MCF 10A (cell line): Measurements from ENCODE around the gene MTMR12. TPM values are rescaled to one million over a fixed set of nuclear protein-coding genes. Genes with fewer than 3 reads are reported as not detected.

Source experiments
- Bru-seq: library from RNA; stranded (reverse); fragments of 400-500 nt; gene quantifications from one replicate; lab custom pipeline; 2021; lab: Mats Ljungman, UMichigan
- BruChase-seq, 2 experiments: library from RNA; stranded (reverse); fragments of 400-500 nt; gene quantifications; one replicate each; lab custom pipeline; 2021; lab: Mats Ljungman, UMichigan
- BruUV-seq: library from RNA; stranded (reverse); fragments of 400-500 nt; replicated peaks from 2 replicates; lab custom pipeline; 2021; lab: Mats Ljungman, UMichigan
- CTCF ChIA-PET: fragments of 300-600 bp; sonication (Branson Sonifier 250); formaldehyde crosslinking; extraction: SDS; loops from one replicate; lab custom pipeline; 2021; ENCODE audit warnings: antibody characterized with exemption, inconsistent platforms; lab: Yijun Ruan, JAX
- POLR2A ChIA-PET: fragments of 300-600, 350-650 bp; sonication (Branson Sonifier 250); formaldehyde crosslinking; extraction: SDS; loops from one replicate; lab custom pipeline; 2020; ENCODE audit warnings: antibody characterized with exemption, inconsistent platforms; lab: Yijun Ruan, JAX
- DNase-seq: peaks from one replicate; pipeline ENCODE4 v3.0.0-alpha.2; 2018; ENCODE audit not compliant: unreplicated experiment
- H3K27ac Mint-ChIP-seq: one replicate; pipeline ENCODE4 v1.8.0; 2022; ENCODE audit warnings: mild to moderate bottlenecking, low read depth, mixed read lengths; ENCODE audit not compliant: unreplicated experiment
- H3K27me3 Mint-ChIP-seq: one replicate; pipeline ENCODE4 v1.8.0; 2022; ENCODE audit warnings: mixed read lengths; ENCODE audit not compliant: insufficient read depth, unreplicated experiment
- H3K36me3 Mint-ChIP-seq: one replicate; pipeline ENCODE4 v1.8.0; 2022; ENCODE audit warnings: mild to moderate bottlenecking, moderate library complexity, mixed read lengths; ENCODE audit not compliant: insufficient read depth, unreplicated experiment
- H3K4me1 Mint-ChIP-seq: one replicate; pipeline ENCODE4 v1.8.0; 2022; ENCODE audit warnings: mixed read lengths; ENCODE audit not compliant: insufficient read depth, unreplicated experiment
- H3K4me3 Mint-ChIP-seq: one replicate; pipeline ENCODE4 v1.8.0; 2022; ENCODE audit warnings: mild to moderate bottlenecking, moderate library complexity, mixed read lengths; ENCODE audit not compliant: unreplicated experiment
- H3K9me3 Mint-ChIP-seq: one replicate; pipeline ENCODE4 v1.8.0; 2022; ENCODE audit warnings: mixed read lengths; ENCODE audit not compliant: unreplicated experiment
- intact Hi-C: fragments of 100-400 bp; cut with micrococcal nuclease; formaldehyde crosslinking; loops from 2 replicates; pipeline ENCODE4 v1.14.1; 2022
- long read RNA-seq: library from polyadenylated mRNA; stranded (forward); transcript quantifications from one replicate; pipeline ENCODE4 v2.0.0, GENCODE V29; 2022
- total RNA-seq: library from RNA; stranded (reverse); gene quantifications from 2 replicates; pipeline ENCODE4 v1.2.3, GENCODE V29; 2022
- TF ChIP-seq, protein P1 (sequence below): fragments of 200-600 bp; IDR thresholded peaks from one replicate; pipeline ENCODE4 v1.8.0; 2022; ENCODE audit warnings: antibody characterized with exemption, mild to moderate bottlenecking; ENCODE audit not compliant: unreplicated experiment

MTMR12 gene
- 24.4 and 25.4 TPM in 2 replicates for total RNA-seq
- Bru-seq, nascent RNA: percentile 69 among the genes with signal in this experiment
- percentile 76 among the genes with signal in this experiment for BruChase-seq, experiment 1, labeled RNA remaining after a 6-hour chase
- BruChase-seq, experiment 2, labeled RNA remaining after a 2-hour chase: percentile 70 among the genes with signal in this experiment
- long read RNA-seq, full-length matches to known transcripts: 28 of 49 reads
- long read RNA-seq, partial matches to known transcripts: 2 of 49 reads
- long read RNA-seq, other reads (novel, unspliced or antisense): 19 of 49 reads

DNA sequence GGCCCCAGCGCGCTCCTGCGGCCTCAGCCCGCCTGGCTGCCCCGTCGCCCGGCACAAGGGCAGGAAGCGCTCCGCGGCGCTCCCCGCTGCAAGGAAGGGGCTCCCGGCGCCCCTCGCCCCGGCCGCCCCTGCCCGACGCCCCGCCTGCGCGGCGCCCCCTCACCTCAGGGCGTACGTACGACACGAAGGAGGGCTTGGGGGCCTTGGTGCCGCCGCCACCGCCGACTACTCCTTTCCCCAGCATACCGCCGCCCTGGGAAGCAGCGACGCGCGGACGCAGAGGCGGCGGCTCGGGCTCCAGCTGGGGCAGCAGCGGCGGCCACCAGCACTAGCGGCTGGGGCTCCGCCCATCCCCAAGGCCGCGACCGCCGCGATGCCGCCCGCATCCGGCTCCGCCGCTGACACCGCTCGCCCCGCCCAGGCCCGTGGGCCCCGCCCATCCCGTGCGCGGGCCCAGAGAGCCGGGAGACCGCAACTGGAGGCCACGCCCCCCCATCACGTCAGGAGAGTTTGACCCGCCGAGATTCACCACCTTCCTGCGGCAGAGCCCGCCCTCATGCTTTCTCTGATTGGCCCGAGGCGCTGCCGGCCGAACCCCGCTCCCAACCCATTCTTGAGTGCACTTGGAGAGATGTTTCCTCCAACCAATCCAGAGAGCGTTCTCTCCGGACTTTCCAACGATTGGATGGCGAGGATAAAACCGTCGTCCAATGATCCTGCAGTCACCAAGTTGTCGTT is at the start of gene MTMR12:
MTMR12 (minus strand) TSS at position 345 of the 738 bp plus-strand sequence; CDS start at position 244, 101 bp downstream.
- peaks cover 11% of the 10 kb centered on the region for H3K36me3 Mint-ChIP-seq
- TF ChIP-seq, protein P1, sequence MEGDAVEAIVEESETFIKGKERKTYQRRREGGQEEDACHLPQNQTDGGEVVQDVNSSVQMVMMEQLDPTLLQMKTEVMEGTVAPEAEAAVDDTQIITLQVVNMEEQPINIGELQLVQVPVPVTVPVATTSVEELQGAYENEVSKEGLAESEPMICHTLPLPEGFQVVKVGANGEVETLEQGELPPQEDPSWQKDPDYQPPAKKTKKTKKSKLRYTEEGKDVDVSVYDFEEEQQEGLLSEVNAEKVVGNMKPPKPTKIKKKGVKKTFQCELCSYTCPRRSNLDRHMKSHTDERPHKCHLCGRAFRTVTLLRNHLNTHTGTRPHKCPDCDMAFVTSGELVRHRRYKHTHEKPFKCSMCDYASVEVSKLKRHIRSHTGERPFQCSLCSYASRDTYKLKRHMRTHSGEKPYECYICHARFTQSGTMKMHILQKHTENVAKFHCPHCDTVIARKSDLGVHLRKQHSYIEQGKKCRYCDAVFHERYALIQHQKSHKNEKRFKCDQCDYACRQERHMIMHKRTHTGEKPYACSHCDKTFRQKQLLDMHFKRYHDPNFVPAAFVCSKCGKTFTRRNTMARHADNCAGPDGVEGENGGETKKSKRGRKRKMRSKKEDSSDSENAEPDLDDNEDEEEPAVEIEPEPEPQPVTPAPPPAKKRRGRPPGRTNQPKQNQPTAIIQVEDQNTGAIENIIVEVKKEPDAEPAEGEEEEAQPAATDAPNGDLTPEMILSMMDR: no peak
- no peaks in the 10 kb centered on the region for H3K9me3 Mint-ChIP-seq
- H3K4me1 Mint-ChIP-seq: peaks cover 15% of the 10 kb centered on the region
- peak within 1 kb of the TSS; percentile 97 for H3K27ac Mint-ChIP-seq
- BruUV-seq: no TSS peak
- intact Hi-C loops: no loop called here
- ChIA-PET POLR2A (interaction anchor here (1.2 to 2.4 kb wide), 5 partner anchors 10 to 139 kb away, joined by 4 to 6 read pairs (median 4); partner anchors contain the start of gene GOLPH3), CTCF (interaction anchor here (0.6 to 1.1 kb wide), 2 partner anchors 17 to 818 kb away, joined by 3 read pairs; no protein-coding TSS in a partner anchor)
- peak within 1 kb of the TSS; percentile 86 for H3K4me3 Mint-ChIP-seq
- DNase-seq: peak; percentile 99
- H3K27me3 Mint-ChIP-seq: no peaks in the 10 kb centered on the region

GRCh38 chr5:32362527-32362926 is 49.8 kb upstream of the MTMR12 start:
- no peak overlapping the region for H3K4me3 Mint-ChIP-seq
- H3K27me3 Mint-ChIP-seq: no peaks in the 10 kb centered on the region
- TF ChIP-seq, protein P1: no peak
- no peaks in the 10 kb centered on the region for H3K9me3 Mint-ChIP-seq
- no peak overlapping the region for H3K27ac Mint-ChIP-seq
- CTCF ChIA-PET: no interaction called here
- no peak for DNase-seq
- POLR2A ChIA-PET: no interaction called here
- H3K36me3 Mint-ChIP-seq: peaks cover 66% of the 10 kb centered on the region
- no TSS peak for BruUV-seq
- no peaks in the 10 kb centered on the region for H3K4me1 Mint-ChIP-seq
- intact Hi-C loops: no loop called here

GRCh38 chr5:32360906-32361305 is 48.2 kb upstream of the MTMR12 start:
- Mint-ChIP-seq H3K9me3 (no peaks in the 10 kb centered on the region), H3K4me1 (no peaks in the 10 kb centered on the region), H3K27me3 (no peaks in the 10 kb centered on the region), H3K4me3 (no peak overlapping the region), H3K27ac (no peak overlapping the region), H3K36me3 (peaks cover 79% of the 10 kb centered on the region)
- no TSS peak for BruUV-seq
- POLR2A ChIA-PET: interaction anchor here (0.5 kb wide), 1 partner anchor 16 kb away, joined by 4 read pairs; no protein-coding TSS in a partner anchor
- DNase-seq: no peak
- CTCF ChIA-PET: no interaction called here
- intact Hi-C loops: no loop called here
- TF ChIP-seq, protein P1: no peak

DNA sequence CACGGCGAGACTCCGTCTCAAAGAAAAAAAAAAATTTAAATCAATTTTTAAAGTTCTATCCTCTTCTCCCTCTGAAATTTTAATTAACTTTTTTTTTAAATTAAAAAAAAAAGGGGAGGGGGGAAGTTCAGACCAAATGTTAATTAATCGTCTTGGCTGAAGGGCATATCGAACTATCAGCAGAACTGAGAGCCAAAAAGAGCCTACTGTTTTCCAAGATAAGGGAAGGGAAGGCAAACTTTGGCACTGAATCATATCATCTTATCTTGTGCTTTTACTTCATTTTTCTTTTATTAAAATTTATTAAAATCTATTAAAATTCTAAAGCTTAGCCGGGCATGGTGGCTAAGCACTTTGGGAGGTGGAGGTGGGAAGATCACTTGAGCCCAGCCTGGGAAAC is 45.9 kb upstream of the MTMR12 start:
- no peaks in the 10 kb centered on the region for H3K4me1 Mint-ChIP-seq
- intact Hi-C loops: no loop called here
- no TSS peak for BruUV-seq
- TF ChIP-seq, protein P1: no peak
- no peaks in the 10 kb centered on the region for H3K9me3 Mint-ChIP-seq
- H3K27me3 Mint-ChIP-seq: no peaks in the 10 kb centered on the region
- peaks cover 85% of the 10 kb centered on the region for H3K36me3 Mint-ChIP-seq
- POLR2A ChIA-PET: no interaction called here
- no peak for DNase-seq
- H3K27ac Mint-ChIP-seq: no peak overlapping the region
- CTCF ChIA-PET: no interaction called here
- H3K4me3 Mint-ChIP-seq: no peak overlapping the region
